Mesothelial cell of epicardium (in vitro differentiated cells): Measurements from ENCODE around the gene SCP2. TPM values are rescaled to one million over a fixed set of nuclear protein-coding genes. Genes with fewer than 3 reads are reported as not detected.

Experiments used
- DNase-seq, 2 experiments: peaks; one replicate each; pipeline ENCODE4 v3.0.0; 2021; ENCODE audit warnings: low spot score in 2 of 2; ENCODE audit not compliant: unreplicated experiment in 2 of 2
- H3K27ac Mint-ChIP-seq: 2 replicates; pipeline ENCODE4 v1.8.0; 2021; ENCODE audit warnings: mixed read lengths
- H3K27me3 Mint-ChIP-seq: 2 replicates; pipeline ENCODE4 v1.8.0; 2021; ENCODE audit warnings: low read depth, mixed read lengths
- H3K36me3 Mint-ChIP-seq: 2 replicates; pipeline ENCODE4 v1.8.0; 2021; ENCODE audit warnings: mixed read lengths
- H3K4me1 Mint-ChIP-seq: 2 replicates; pipeline ENCODE4 v1.8.0; 2021; ENCODE audit warnings: mixed read lengths
- H3K4me3 Mint-ChIP-seq: 2 replicates; pipeline ENCODE4 v1.8.0; 2021; ENCODE audit warnings: mild to moderate bottlenecking, moderate library complexity, mixed read lengths
- H3K9me3 Mint-ChIP-seq: 2 replicates; pipeline ENCODE4 v1.8.0; 2021; ENCODE audit warnings: mixed read lengths
- total RNA-seq: library from RNA; stranded (reverse); gene quantifications from 3 replicates; pipeline ENCODE4 v1.2.1, GENCODE V29; 2021
- TF ChIP-seq, protein P1 (sequence below): fragments of 200-600 bp; sonication (generic); IDR thresholded peaks from one replicate; pipeline ENCODE4 v1.5.0; 2021; ENCODE audit warnings: antibody characterized with exemption; ENCODE audit not compliant: unreplicated experiment

SCP2 gene, protein sequence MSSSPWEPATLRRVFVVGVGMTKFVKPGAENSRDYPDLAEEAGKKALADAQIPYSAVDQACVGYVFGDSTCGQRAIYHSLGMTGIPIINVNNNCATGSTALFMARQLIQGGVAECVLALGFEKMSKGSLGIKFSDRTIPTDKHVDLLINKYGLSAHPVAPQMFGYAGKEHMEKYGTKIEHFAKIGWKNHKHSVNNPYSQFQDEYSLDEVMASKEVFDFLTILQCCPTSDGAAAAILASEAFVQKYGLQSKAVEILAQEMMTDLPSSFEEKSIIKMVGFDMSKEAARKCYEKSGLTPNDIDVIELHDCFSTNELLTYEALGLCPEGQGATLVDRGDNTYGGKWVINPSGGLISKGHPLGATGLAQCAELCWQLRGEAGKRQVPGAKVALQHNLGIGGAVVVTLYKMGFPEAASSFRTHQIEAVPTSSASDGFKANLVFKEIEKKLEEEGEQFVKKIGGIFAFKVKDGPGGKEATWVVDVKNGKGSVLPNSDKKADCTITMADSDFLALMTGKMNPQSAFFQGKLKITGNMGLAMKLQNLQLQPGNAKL
- 55.8 to 58.9 TPM (median 56.5 TPM) in 3 replicates for total RNA-seq

DNA sequence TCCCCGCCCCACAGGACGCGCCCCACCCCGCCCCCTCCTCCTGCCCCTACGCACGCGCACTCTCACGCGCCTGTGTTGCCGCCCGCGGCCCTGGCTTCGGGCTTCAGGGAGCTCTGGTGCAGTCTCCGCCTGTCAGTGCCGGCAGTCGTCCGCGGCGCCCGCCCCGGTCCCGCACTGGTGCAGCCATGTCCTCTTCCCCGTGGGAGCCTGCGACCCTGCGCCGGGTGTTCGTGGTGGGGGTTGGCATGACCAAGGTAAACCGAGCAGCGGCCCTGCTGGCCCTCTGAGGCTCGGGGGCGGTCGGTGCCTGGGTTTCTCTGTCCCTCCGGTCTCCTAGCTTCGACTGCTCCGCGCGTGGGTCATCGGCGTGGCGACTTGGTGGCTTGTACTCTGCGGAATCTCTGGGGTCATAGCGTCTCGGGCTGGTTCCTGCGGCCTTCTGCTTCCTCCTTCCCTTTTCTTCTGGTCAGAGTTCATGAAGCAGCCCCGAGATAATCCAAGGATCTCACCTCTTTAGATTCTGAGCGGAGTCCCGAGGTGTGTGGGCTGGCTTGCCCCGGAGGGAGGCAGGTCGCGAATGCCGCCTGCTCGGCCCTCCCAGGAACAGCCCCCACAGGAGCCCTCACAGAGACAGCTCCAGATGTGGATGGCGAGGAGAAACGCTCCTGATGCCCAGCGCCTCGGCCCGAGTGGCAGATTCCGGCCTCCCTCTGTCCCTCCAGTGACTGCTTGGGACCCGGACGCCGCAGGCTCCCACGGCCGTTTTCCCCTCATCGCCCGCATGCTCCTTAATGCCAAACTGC is at the start of gene SCP2:
SCP2 (plus strand) TSS at position 65 of the 803 bp plus-strand sequence; CDS start at position 186, 121 bp downstream.
- H3K4me1 Mint-ChIP-seq: peaks cover 9% of the 10 kb centered on the region
- no peaks in the 10 kb centered on the region for H3K36me3 Mint-ChIP-seq
- peak within 1 kb of the TSS; percentile 75 for H3K4me3 Mint-ChIP-seq
- H3K27me3 Mint-ChIP-seq: peaks cover 47% of the 10 kb centered on the region
- TF ChIP-seq, protein P1, sequence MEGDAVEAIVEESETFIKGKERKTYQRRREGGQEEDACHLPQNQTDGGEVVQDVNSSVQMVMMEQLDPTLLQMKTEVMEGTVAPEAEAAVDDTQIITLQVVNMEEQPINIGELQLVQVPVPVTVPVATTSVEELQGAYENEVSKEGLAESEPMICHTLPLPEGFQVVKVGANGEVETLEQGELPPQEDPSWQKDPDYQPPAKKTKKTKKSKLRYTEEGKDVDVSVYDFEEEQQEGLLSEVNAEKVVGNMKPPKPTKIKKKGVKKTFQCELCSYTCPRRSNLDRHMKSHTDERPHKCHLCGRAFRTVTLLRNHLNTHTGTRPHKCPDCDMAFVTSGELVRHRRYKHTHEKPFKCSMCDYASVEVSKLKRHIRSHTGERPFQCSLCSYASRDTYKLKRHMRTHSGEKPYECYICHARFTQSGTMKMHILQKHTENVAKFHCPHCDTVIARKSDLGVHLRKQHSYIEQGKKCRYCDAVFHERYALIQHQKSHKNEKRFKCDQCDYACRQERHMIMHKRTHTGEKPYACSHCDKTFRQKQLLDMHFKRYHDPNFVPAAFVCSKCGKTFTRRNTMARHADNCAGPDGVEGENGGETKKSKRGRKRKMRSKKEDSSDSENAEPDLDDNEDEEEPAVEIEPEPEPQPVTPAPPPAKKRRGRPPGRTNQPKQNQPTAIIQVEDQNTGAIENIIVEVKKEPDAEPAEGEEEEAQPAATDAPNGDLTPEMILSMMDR: no peak
- DNase-seq: peak; percentile 71 to 81
- peak within 1 kb of the TSS; percentile 31 for H3K27ac Mint-ChIP-seq
- H3K9me3 Mint-ChIP-seq: no peaks in the 10 kb centered on the region

DNA sequence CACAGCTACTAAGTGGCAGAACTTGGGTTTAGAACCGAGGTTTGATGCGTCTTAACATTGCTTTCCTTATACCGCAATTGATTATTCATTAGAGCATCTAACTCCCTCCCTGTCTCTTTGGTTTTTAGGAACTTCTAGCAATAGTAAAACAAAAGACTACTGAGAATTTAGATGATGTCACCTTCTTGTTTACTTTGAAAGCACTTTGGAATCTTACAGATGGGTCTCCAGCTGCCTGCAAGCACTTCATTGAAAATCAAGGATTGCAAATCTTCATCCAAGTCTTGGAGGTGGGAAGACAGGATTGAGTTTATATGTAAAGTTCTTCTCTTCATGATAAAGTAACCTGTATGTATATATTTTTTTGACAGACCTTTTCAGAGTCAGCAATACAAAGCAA is 49.5 kb upstream of the SCP2 start:
- no peaks in the 10 kb centered on the region for H3K4me1 Mint-ChIP-seq
- no peaks in the 10 kb centered on the region for H3K27me3 Mint-ChIP-seq
- no peak for DNase-seq
- no peaks in the 10 kb centered on the region for H3K36me3 Mint-ChIP-seq
- H3K9me3 Mint-ChIP-seq: no peaks in the 10 kb centered on the region
- TF ChIP-seq, protein P1: no peak
- no peak overlapping the region for H3K4me3 Mint-ChIP-seq
- no peak overlapping the region for H3K27ac Mint-ChIP-seq

DNA sequence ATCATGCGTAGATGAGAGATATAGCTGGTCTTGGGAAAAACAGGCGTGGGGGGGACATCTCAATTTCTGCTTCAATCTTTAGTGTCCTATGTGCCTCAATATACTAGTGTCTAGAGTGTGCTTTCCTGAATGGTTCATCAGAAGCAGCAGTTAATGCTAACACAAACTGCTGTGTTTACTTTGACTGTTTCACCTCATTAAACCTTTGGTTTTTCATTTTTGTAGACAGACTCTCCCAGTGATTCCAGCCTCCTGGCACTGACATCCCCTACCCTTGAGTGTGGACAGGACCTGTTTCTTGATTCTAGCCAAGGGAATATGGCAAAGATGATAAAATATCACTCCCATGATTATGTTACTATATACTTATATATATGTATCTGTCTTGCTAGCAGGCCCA is 46.9 kb upstream of the SCP2 start:
- H3K9me3 Mint-ChIP-seq: no peaks in the 10 kb centered on the region
- no peaks in the 10 kb centered on the region for H3K4me1 Mint-ChIP-seq
- H3K27ac Mint-ChIP-seq: no peak overlapping the region
- no peak overlapping the region for H3K4me3 Mint-ChIP-seq
- TF ChIP-seq, protein P1: no peak
- no peak for DNase-seq
- H3K27me3 Mint-ChIP-seq: no peaks in the 10 kb centered on the region
- no peaks in the 10 kb centered on the region for H3K36me3 Mint-ChIP-seq

DNA sequence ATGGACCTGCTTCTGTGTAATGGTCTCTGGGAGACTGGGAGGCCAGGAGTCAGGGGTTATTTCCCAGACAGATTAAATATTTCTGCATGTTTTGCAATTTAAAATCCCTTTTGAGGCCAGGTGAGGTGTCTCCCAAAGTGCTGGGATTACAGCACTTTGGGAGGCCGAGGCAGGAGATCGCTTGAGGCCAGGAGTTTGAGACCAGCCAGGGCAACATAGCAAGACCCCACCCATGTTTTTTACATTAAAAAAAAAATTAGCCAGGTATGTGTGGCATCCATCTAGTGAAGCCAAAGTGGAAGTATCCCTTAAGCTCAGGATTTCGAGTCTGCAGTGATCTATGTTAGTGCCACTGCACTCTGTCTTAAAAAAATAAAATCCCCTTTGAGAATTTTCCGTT is 39.6 kb upstream of the SCP2 start:
- H3K27ac Mint-ChIP-seq: no peak overlapping the region
- no peaks in the 10 kb centered on the region for H3K27me3 Mint-ChIP-seq
- no peak for DNase-seq
- no peaks in the 10 kb centered on the region for H3K9me3 Mint-ChIP-seq
- no peak overlapping the region for H3K4me3 Mint-ChIP-seq
- no peaks in the 10 kb centered on the region for H3K36me3 Mint-ChIP-seq
- TF ChIP-seq, protein P1: no peak
- no peaks in the 10 kb centered on the region for H3K4me1 Mint-ChIP-seq

DNA sequence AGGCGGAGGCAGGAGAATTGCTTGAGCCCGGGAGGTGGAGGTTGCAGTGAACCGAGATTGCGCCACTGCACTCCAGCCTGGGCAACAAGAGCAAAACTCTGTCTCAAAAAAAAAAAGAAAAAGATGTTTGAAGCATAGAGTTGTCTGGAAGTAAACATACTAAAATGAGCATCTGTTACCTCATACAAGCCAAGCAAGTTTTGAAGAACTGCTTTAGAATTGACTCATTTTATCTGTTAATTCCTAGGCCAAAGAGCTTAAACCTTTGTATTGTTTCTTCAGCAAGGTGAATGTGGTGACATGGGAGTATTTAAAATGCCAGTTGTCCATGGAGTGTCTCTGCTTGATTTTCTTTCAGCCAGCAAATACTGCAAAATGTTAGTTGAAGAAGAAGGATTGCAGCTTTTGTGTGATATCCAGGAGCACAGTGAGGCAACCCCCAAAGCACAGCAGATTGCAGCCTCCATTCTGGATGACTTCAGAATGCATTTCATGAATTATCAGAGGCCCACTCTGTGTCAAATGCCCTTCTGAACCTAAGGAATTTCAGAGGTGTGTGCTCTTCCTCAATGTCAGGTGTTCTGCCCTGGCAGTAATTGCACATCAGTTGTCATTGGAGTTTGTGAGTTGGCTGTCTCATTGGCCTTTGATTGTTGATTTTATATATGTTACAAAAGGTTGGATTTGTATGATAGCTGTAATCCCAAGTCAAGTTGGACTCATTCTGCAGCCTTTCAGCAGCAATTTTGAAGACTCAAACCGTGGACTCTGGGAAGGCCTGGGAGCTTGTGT is 34.5 kb upstream of the SCP2 start:
- H3K27me3 Mint-ChIP-seq: no peaks in the 10 kb centered on the region
- TF ChIP-seq, protein P1: no peak

More for the DNA sequence above, 34.5 kb upstream of the SCP2 start:
- H3K36me3 Mint-ChIP-seq: no peaks in the 10 kb centered on the region
- H3K9me3 Mint-ChIP-seq: no peaks in the 10 kb centered on the region
- no peak overlapping the region for H3K4me3 Mint-ChIP-seq
- no peak overlapping the region for H3K27ac Mint-ChIP-seq
- peaks cover 2% of the 10 kb centered on the region for H3K4me1 Mint-ChIP-seq
- no peak for DNase-seq
